HG02943 (cell line): Measurements from ENCODE around the gene ADGRB3.

Experiments
- ATAC-seq: cut with Tn5 transposase; IDR thresholded peaks from one replicate; pipeline ENCODE4 v1.9.1; 2021; ENCODE audit warnings: mild to moderate bottlenecking, low read depth, moderate library complexity; ENCODE audit not compliant: unreplicated experiment

Gene ADGRB3

GRCh38 chr6:69005199-69005598 lies 370.1 kb downstream of the ADGRB3 start:
- ATAC-seq = no peak

- no peak for ATAC-seq
Measured at GRCh38 chr6:69007781-69008180, 372.7 kb downstream of the ADGRB3 start.

DNA sequence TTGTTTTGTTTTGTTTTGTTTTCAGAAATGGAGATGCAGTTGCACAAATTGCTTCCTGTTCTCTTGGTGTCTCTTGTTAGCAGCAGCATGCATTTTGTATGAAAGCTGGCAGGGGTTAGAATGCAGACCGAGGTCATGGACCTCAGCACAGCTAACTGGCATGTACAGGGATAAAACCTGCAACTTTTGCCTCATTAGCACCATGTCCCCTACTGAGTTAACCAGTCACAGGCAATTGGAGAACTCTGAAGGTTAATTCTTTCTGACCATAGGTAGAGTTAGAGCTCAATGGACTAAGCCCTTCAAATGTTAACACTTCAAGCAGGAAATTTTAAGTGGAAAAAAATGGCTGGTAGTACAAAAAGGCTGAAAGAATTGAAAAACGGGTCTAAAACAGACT lies 377.1 kb downstream of the ADGRB3 start:
- ATAC-seq = no peak

GRCh38 chr6:69012876-69013275 lies 377.8 kb downstream of the ADGRB3 start:
- no peak for ATAC-seq

GRCh38 chr6:69018906-69019305 lies 383.8 kb downstream of the ADGRB3 start:
- no peak for ATAC-seq

DNA sequence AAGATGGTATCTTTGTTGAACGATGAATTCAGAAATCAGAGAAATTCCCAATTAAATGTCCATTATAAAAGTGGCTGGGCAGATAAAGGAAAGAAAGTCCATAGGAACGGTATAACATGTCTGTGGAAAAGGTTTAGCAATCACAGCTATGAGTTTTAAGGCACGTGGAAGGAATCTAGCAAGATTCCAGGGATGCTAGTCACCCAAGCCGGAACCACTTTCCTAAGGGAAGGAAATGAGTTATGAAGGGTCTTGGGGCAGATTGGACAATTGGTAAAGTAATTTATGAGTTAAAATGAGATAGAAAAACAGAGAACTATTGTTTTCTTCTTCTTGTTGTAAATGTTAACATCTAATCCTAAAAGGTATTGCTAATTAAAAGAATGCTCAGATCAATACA lies 384.8 kb downstream of the ADGRB3 start:
- ATAC-seq = no peak

GRCh38 chr6:69022993-69023392 lies 387.9 kb downstream of the ADGRB3 start:
- ATAC-seq = no peak

GRCh38 chr6:69026243-69026642 lies 391.2 kb downstream of the ADGRB3 start:
- ATAC-seq = no peak

- no peak for ATAC-seq
Measured at GRCh38 chr6:69026715-69027114, 391.6 kb downstream of the ADGRB3 start.

GRCh38 chr6:69027861-69028260 lies 392.8 kb downstream of the ADGRB3 start:
- ATAC-seq = no peak

DNA sequence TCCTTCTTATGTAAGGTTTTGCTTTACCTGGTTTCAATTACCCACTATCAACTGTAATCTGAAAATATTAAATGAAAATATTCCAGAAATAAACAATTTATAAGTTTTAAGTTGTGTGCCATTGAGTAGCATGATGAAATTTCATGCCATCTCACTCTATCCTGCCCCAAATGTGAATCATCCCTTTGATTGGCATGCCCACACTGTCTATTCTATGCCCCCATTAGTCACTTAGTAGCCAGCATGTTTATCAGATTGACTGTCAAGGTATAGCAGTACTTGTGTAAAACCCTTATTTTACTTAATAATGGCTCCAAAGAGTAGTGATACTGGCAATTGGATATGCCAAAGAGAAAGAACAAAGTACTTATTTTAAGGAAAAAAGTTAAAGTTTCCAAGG lies 403.8 kb downstream of the ADGRB3 start:
- ATAC-seq = no peak

DNA sequence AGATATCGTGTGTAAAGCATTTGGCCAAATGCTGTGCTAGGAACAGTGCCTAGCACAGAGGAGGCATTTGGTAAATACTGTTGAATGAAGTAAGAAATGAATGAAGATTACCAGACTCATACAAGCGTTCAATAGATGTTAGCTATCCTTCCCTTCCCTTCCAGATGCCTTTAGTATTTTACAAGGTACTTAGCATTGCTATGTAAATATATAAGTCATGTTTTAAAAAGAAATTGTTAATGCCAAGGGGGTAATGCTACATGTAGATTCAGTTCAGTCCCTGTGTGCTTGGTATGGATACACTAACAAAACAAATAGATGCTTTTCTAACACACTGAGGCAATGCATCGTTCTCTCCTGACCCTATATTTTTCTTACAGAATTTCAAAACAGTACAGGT lies 407.2 kb downstream of the ADGRB3 start:
- no peak for ATAC-seq

DNA sequence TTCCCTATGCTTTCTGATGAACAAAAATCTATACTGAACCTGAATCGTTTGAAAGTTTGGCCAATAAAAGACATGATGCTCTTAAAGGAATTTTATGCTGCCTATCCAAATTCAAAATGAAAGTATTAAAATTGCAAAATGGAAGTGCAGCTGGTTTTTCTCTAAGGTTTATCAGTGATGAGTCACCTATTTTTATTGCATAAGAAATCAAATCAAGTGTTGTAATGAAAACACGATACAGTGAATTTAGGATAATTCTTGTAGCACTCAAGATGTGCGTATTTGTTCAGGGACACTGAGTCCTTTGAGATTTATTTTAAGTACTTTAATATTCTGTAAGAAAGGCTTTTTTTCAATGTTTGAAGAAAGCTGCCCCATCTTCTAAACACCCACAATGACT lies 409.5 kb downstream of the ADGRB3 start:
- ATAC-seq = no peak

- ATAC-seq = no peak
Measured at GRCh38 chr6:69059413-69059812, 424.3 kb downstream of the ADGRB3 start.

DNA sequence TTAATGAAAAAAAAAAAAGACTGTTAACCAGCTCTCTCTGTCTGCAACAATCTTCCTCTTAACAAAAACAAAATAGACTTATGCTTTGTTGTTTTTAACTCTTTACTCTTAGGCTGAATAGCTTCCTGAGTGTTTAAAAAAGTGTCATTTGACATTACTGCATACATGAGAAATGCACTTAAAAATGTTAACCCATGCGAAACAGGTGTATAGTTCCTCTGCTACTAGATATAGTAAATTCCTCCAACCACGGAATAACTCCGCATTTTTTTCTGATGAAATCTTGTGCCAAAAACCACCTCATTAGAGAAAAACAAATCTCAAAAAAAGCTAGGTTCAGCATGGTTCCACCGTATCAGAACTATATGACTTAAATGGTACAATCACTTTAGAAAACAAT lies 426.0 kb downstream of the ADGRB3 start:
- no peak for ATAC-seq

DNA sequence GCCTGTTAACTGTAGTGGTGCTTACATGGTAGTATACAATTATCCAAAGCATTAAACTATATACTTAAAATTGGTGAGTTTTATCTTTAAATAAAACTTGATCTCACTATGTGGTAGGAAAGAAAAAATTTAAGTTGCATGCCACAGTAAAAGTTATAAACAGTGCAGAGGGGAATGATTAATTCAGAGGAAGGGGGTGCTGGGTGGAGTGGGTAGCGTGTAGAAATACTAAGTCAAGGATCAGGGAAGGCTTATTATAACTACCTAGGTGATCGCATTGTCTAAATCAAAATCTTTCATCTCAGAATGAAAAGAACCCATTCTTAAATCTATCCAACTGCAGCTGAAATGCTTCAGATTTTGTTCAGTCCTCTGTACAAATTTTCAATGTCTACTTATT lies 428.3 kb downstream of the ADGRB3 start:
- ATAC-seq = no peak

GRCh38 chr6:69064226-69064625 lies 429.1 kb downstream of the ADGRB3 start:
- ATAC-seq = no peak

GRCh38 chr6:69069881-69070280 lies 434.8 kb downstream of the ADGRB3 start:
- ATAC-seq = no peak

- ATAC-seq = no peak
Measured at GRCh38 chr6:69072796-69073195, 437.7 kb downstream of the ADGRB3 start.

- ATAC-seq = no peak
Measured at GRCh38 chr6:69084746-69085335, 449.8 kb downstream of the ADGRB3 start.

GRCh38 chr6:69086689-69087088 lies 451.6 kb downstream of the ADGRB3 start:
- no peak for ATAC-seq

- ATAC-seq = no peak
Measured at GRCh38 chr6:69089539-69089938, 454.5 kb downstream of the ADGRB3 start.

- no peak for ATAC-seq
Measured at GRCh38 chr6:69090132-69090531, 455.1 kb downstream of the ADGRB3 start.
